ENCODE measurements around the gene RAPSN. TPM values are rescaled to one million over a fixed set of nuclear protein-coding genes. Genes with fewer than 3 reads are reported as not detected.

RAPSN gene
- total RNA-seq, 1 experiment from 2014 or later, result 2.0 TPM

GRCh38 chr11:47485107-47485506 is 36.2 kb upstream of the RAPSN start:
- H3K36me3 Mint-ChIP-seq (ENCODE audit: insufficient read depth, unreplicated experiment), result peaks cover 96% of the 10 kb centered on the region
- peaks cover 9% of the 10 kb centered on the region for H3K4me1 Mint-ChIP-seq (ENCODE audit: low read depth, unreplicated experiment)
- ChIA-PET POLR2A (no interaction called here), CTCF (no interaction called here)
- no peaks in the 10 kb centered on the region for H3K27me3 ChIP-seq (replicated peaks; ENCODE audit: control insufficient read depth, insufficient read depth, low read length)
- H3K27me3 Mint-ChIP-seq (ENCODE audit: insufficient read depth, unreplicated experiment), result no peaks in the 10 kb centered on the region
- H3K4me3 ChIP-seq (ENCODE audit: low read depth, low read length), result no peak overlapping the region
- TF ChIP-seq CTCF (IDR thresholded peaks at IDR 0.05; ENCODE audit: insufficient read depth in 1 of 2, low read depth in 1 of 2, low read length in 1 of 2, severe bottlenecking in 1 of 2, unreplicated experiment in 1 of 2), result no peak
- peaks cover 7% of the 10 kb centered on the region for H3K36me3 ChIP-seq (ENCODE audit: control insufficient read depth, insufficient read depth, low read length)
- no peaks in the 10 kb centered on the region for H3K9me3 ChIP-seq
- no peaks in the 10 kb centered on the region for H3K9me3 Mint-ChIP-seq (ENCODE audit: unreplicated experiment)
- H3K4me1 ChIP-seq, result no peaks in the 10 kb centered on the region
- intact Hi-C loops (cut with micrococcal nuclease; ENCODE audit: unreplicated experiment), result loop anchor here (10.0 kb wide), 1 partner anchor 70 kb away; the partner anchor contains the start of gene CELF1
- H3K27ac Mint-ChIP-seq (ENCODE audit: unreplicated experiment), result no peak overlapping the region
- BruUV-seq (replicated peaks), result no TSS peak
- H3K4me3 Mint-ChIP-seq (ENCODE audit: unreplicated experiment), result no peak overlapping the region
- no peak for DNase-seq

- BruUV-seq (replicated peaks), result no TSS peak
- TF ChIP-seq CTCF (IDR thresholded peaks at IDR 0.05; ENCODE audit: insufficient read depth in 1 of 2, low read depth in 1 of 2, low read length in 1 of 2, severe bottlenecking in 1 of 2, unreplicated experiment in 1 of 2), result no peak
- Histone ChIP-seq H3K27me3 (replicated peaks; ENCODE audit: control insufficient read depth, insufficient read depth, low read length) (no peaks in the 10 kb centered on the region), H3K36me3 (ENCODE audit: control insufficient read depth, insufficient read depth, low read length) (peaks cover 9% of the 10 kb centered on the region), H3K4me3 (ENCODE audit: low read depth, low read length) (no peak overlapping the region), H3K4me1 (no peaks in the 10 kb centered on the region), H3K9me3 (no peaks in the 10 kb centered on the region)
- Mint-ChIP-seq H3K27me3 (ENCODE audit: insufficient read depth, unreplicated experiment) (no peaks in the 10 kb centered on the region), H3K4me1 (ENCODE audit: low read depth, unreplicated experiment) (no peaks in the 10 kb centered on the region), H3K9me3 (ENCODE audit: unreplicated experiment) (no peaks in the 10 kb centered on the region), H3K27ac (ENCODE audit: unreplicated experiment) (no peak overlapping the region), H3K4me3 (ENCODE audit: unreplicated experiment) (no peak overlapping the region), H3K36me3 (ENCODE audit: insufficient read depth, unreplicated experiment) (peaks cover 100% of the 10 kb centered on the region)
- ChIA-PET POLR2A (no interaction called here), CTCF (no interaction called here)
- intact Hi-C loops (cut with micrococcal nuclease; ENCODE audit: unreplicated experiment), result loop anchor here (10.0 kb wide), 1 partner anchor 71 kb away; the partner anchor contains the start of gene CELF1
- no peak for DNase-seq
Measured at GRCh38 chr11:47483457-47483856, 34.5 kb upstream of the RAPSN start.

- H3K4me3 ChIP-seq (ENCODE audit: low read depth, low read length), result no peak overlapping the region
- Mint-ChIP-seq H3K9me3 (ENCODE audit: unreplicated experiment) (no peaks in the 10 kb centered on the region), H3K4me1 (ENCODE audit: low read depth, unreplicated experiment) (no peaks in the 10 kb centered on the region), H3K27me3 (ENCODE audit: insufficient read depth, unreplicated experiment) (no peaks in the 10 kb centered on the region), H3K36me3 (ENCODE audit: insufficient read depth, unreplicated experiment) (peaks cover 100% of the 10 kb centered on the region), H3K4me3 (ENCODE audit: unreplicated experiment) (no peak overlapping the region), H3K27ac (ENCODE audit: unreplicated experiment) (no peak overlapping the region)
- no peaks in the 10 kb centered on the region for H3K4me1 ChIP-seq
- intact Hi-C loops (cut with micrococcal nuclease; ENCODE audit: unreplicated experiment), result loop anchor here (10.0 kb wide), 1 partner anchor 74 kb away; the partner anchor contains the start of gene CELF1
- H3K27me3 ChIP-seq (replicated peaks; ENCODE audit: control insufficient read depth, insufficient read depth, low read length), result no peaks in the 10 kb centered on the region
- no peak for DNase-seq
- no peak for TF ChIP-seq CTCF (IDR thresholded peaks at IDR 0.05; ENCODE audit: insufficient read depth in 1 of 2, low read depth in 1 of 2, low read length in 1 of 2, severe bottlenecking in 1 of 2, unreplicated experiment in 1 of 2)
- no TSS peak for BruUV-seq (replicated peaks)
- POLR2A ChIA-PET, result no interaction called here
- H3K36me3 ChIP-seq (ENCODE audit: control insufficient read depth, insufficient read depth, low read length), result peaks cover 11% of the 10 kb centered on the region
- H3K9me3 ChIP-seq, result no peaks in the 10 kb centered on the region
- CTCF ChIA-PET, result interaction anchor here (0.6 kb wide), 1 partner anchor 440 kb away, joined by 3 read pairs; no protein-coding TSS in a partner anchor
Measured at GRCh38 chr11:47480762-47481161, 31.8 kb upstream of the RAPSN start.

All from Caco-2 (cell line).